GM10266 (cell line): ENCODE results near the gene KLHL2.
A peak's percentile ranks its signal among the peaks of the same experiment; 100 is the strongest.
"Not testable (repeated sequence)": the region's sequence is repeated elsewhere in the genome, so short reads cannot be mapped to it uniquely, and the experiment has no call there.

Experiments used
- DNase-seq: peaks from one replicate; pipeline ENCODE4 v3.0.0; 2012; ENCODE audit errors: extremely low spot score
- TF ChIP-seq, protein P1 (sequence below): IDR thresholded peaks from 2 replicates; pipeline ENCODE4 v1.5.1; 2012; ENCODE audit warnings: mild to moderate bottlenecking, low read depth; ENCODE audit not compliant: control insufficient read depth, insufficient read depth; ENCODE audit errors: missing control alignments

Gene KLHL2

DNA sequence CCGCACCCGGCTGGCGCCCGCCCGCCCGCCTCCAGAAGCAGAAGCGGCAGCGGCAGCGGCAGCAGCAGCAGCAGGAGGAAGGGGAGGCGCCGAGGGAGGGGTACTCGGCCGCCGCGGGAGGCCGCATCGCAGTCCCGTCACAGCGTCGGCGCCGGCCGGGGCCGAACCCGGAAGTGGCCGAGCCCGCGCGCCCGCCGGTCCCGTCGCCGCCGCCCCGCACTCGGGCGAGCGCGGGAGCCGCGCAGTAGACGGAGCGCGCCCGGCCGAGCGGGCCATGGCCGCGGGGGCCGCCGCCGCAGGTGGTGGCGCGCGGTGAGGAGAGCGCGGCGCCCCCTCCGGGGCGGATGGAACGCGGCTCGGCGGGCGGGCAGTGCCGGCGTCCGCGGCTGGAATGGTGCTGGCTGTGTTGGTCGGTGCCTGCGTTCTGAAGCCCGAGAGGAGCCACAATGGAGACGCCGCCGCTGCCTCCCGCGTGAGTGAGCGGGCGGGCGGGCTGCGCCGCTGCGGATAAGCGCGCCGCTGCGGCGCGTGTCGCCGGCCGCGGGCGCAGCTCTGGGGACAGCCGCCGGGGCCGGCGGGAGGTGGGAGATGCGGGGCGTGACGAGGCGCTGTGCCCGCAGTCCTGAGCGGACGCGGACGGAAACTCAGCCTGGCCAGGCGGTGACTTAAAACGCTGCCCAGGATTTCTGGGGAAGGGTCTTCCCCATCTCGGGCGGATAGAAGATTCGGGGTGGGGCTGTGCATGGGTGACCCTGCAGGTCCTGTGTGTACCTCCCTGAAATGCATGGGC lies at the start of gene KLHL2:
TSS of gene KLHL2 (plus strand) at position 131 of the 790 bp plus-strand sequence. CDS start at position 447, 316 bp downstream.
- peak; percentile 92 for DNase-seq
- TF ChIP-seq, protein P1, sequence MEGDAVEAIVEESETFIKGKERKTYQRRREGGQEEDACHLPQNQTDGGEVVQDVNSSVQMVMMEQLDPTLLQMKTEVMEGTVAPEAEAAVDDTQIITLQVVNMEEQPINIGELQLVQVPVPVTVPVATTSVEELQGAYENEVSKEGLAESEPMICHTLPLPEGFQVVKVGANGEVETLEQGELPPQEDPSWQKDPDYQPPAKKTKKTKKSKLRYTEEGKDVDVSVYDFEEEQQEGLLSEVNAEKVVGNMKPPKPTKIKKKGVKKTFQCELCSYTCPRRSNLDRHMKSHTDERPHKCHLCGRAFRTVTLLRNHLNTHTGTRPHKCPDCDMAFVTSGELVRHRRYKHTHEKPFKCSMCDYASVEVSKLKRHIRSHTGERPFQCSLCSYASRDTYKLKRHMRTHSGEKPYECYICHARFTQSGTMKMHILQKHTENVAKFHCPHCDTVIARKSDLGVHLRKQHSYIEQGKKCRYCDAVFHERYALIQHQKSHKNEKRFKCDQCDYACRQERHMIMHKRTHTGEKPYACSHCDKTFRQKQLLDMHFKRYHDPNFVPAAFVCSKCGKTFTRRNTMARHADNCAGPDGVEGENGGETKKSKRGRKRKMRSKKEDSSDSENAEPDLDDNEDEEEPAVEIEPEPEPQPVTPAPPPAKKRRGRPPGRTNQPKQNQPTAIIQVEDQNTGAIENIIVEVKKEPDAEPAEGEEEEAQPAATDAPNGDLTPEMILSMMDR, result peak; percentile 27

GRCh38 chr4:165158762-165159161 lies 48.6 kb upstream of the KLHL2 start:
- no peak for DNase-seq
- TF ChIP-seq, protein P1, result no peak

- DNase-seq, result no peak
- TF ChIP-seq, protein P1, result no peak
Observed at GRCh38 chr4:165164257-165164656, 43.1 kb upstream of the KLHL2 start.

DNA sequence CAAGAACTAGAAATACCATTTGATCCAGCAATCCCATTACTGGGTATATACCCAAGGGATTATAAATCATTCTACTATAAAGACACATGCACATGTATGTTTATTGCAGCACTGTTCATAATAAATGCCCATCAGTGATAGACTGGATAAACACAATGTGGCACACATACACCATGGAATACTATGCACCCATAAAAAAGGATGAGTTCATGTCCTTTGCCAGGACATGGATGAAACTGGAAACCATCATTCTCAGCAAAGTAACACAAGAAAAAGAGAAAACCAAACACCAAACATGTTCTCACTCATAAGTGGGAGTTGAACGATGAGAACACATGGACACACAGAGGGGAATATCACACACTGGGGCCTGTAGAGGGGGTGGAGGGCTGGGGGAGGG lies 40.5 kb upstream of the KLHL2 start:
- DNase-seq, result not testable (repeated sequence)

DNA sequence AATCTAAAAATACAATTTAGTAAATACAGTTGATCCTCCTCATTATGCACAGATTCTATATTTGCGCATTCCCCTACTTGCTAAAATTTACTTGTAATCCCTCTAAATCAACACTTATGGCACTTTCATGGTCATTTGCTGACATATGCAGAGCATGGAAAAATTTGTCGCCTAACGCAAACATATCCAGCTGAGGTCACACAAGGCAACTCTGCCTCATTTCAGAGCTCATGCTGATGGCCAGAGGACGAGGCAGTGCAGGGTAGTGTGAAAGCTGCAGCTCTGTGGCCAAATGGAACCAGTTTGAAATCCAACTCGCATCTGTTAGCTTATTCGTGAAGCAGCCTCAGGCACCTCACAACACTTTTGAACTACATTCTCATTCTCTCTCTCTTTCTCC lies 39.7 kb upstream of the KLHL2 start:
- DNase-seq, result no peak
- TF ChIP-seq, protein P1, result no peak

DNA sequence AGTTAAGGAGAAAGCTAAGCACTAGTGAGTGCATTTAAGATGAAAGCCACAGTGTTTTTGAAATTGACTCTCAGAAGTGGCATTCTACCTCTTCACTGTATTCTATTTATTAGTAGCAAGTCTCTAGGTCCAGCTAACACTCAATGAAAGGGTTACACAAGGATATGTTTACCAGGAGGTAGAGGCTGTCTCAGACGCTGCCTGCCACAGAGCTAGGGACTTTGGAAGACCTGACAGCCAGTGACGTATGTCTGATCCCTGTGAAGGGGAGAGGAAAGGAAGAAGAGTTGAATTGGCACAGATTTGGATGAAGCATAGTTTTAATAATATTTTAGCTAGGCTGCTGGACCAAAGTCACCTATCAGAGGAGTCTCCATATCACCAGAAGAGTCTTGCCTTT lies 36.5 kb upstream of the KLHL2 start:
- TF ChIP-seq, protein P1, result no peak

DNA sequence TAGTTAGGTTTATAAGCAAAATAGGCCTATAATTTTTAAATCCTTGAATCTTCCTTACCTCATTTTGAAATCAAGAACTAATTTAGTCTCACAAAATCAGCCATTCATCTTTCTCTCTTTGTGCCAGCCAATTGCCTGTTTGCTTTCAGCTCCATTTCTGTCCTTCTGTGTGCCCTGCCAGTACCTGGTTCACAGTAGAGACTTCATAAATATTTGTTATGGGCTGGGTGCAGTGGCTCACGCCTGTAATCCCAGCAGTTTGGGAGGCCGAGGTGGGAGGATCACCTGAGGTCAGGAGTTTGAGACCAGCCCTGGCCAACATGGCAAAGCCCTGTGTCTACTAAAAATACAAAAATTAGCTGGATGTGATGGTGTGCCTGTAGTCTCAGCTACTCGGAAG lies 31.9 kb upstream of the KLHL2 start:
- DNase-seq, result not testable (repeated sequence)

More for the DNA sequence above, 36.5 kb upstream of the KLHL2 start:
- DNase-seq, result no peak

- DNase-seq, result no peak
- TF ChIP-seq, protein P1, result no peak
Observed at GRCh38 chr4:165175879-165176278, 31.5 kb upstream of the KLHL2 start.
